ENCODE measurements around the gene EXOC6B. TPM values are rescaled to one million over a fixed set of nuclear protein-coding genes. Genes with fewer than 3 reads are reported as not detected.

Gene EXOC6B
- total RNA-seq, 2 experiments from 2014 or later = 16.9 to 17.5 TPM

- DNase-seq (no peak), ATAC-seq (ENCODE audit: poor library complexity) (no peak)
- H3K4me3 ChIP-seq (ENCODE audit: low read length) = no peak overlapping the region
- Mint-ChIP-seq H3K27me3 (no peaks in the 10 kb centered on the region), H3K4me3 (no peak overlapping the region), H3K4me1 (ENCODE audit: low read depth) (no peaks in the 10 kb centered on the region), H3K36me3 (ENCODE audit: low read depth) (peaks cover 16% of the 10 kb centered on the region), H3K9me3 (no peaks in the 10 kb centered on the region), H3K27ac (no peak overlapping the region)
- ChIA-PET POLR2A (no interaction called here), CTCF (no interaction called here)
- no peaks in the 10 kb centered on the region for H3K4me1 ChIP-seq (ENCODE audit: insufficient read depth, low read length)
- H3K27me3 ChIP-seq (ENCODE audit: control insufficient read depth in 1 of 2, insufficient read depth in 2 of 2, low read length in 2 of 2) = no peaks in the 10 kb centered on the region
- intact Hi-C loops (cut with DNase I, micrococcal nuclease) = no loop called here
- no peak for TF ChIP-seq CTCF (IDR thresholded peaks at IDR 0.05)
- H3K9me3 ChIP-seq (ENCODE audit: control insufficient read depth in 1 of 2, insufficient read depth in 1 of 2, low read length in 2 of 2) = no peaks in the 10 kb centered on the region
- H3K27ac ChIP-seq (ENCODE audit: low read depth in 1 of 2, low read length in 2 of 2) = no peak overlapping the region
- H3K36me3 ChIP-seq (ENCODE audit: insufficient read depth, low read length) = no peaks in the 10 kb centered on the region
These were observed 70.0 kb downstream of the EXOC6B start for GRCh38 chr2:72755647-72756423.

GRCh38 chr2:72754628-72755320 lies 71.1 kb downstream of the EXOC6B start:
- Histone ChIP-seq H3K27me3 (ENCODE audit: control insufficient read depth in 1 of 2, insufficient read depth in 2 of 2, low read length in 2 of 2) (no peaks in the 10 kb centered on the region), H3K36me3 (ENCODE audit: insufficient read depth, low read length) (no peaks in the 10 kb centered on the region), H3K4me3 (ENCODE audit: low read length) (no peak overlapping the region), H3K27ac (ENCODE audit: low read depth in 1 of 2, low read length in 2 of 2) (no peak overlapping the region), H3K4me1 (ENCODE audit: insufficient read depth, low read length) (no peaks in the 10 kb centered on the region), H3K9me3 (ENCODE audit: control insufficient read depth in 1 of 2, insufficient read depth in 1 of 2, low read length in 2 of 2) (no peaks in the 10 kb centered on the region)
- no peak for ATAC-seq (ENCODE audit: poor library complexity)
- intact Hi-C loops (cut with DNase I, micrococcal nuclease) = no loop called here
- ChIA-PET CTCF (no interaction called here), POLR2A (no interaction called here)
- Mint-ChIP-seq H3K9me3 (no peaks in the 10 kb centered on the region), H3K36me3 (ENCODE audit: low read depth) (peaks cover 5% of the 10 kb centered on the region), H3K4me1 (ENCODE audit: low read depth) (no peaks in the 10 kb centered on the region), H3K27ac (no peak overlapping the region), H3K4me3 (no peak overlapping the region), H3K27me3 (no peaks in the 10 kb centered on the region)
- no peak for TF ChIP-seq CTCF (IDR thresholded peaks at IDR 0.05)
- DNase-seq = no peak

GRCh38 chr2:72750977-72751639 lies 74.7 kb downstream of the EXOC6B start:
- CTCF ChIA-PET = no interaction called here
- H3K9me3 Mint-ChIP-seq = no peaks in the 10 kb centered on the region
- Histone ChIP-seq H3K4me3 (ENCODE audit: low read length) (no peak overlapping the region), H3K4me1 (ENCODE audit: insufficient read depth, low read length) (no peaks in the 10 kb centered on the region), H3K36me3 (ENCODE audit: insufficient read depth, low read length) (no peaks in the 10 kb centered on the region), H3K27me3 (ENCODE audit: control insufficient read depth in 1 of 2, insufficient read depth in 2 of 2, low read length in 2 of 2) (no peaks in the 10 kb centered on the region), H3K27ac (ENCODE audit: low read depth in 1 of 2, low read length in 2 of 2) (no peak overlapping the region), H3K9me3 (ENCODE audit: control insufficient read depth in 1 of 2, insufficient read depth in 1 of 2, low read length in 2 of 2) (no peaks in the 10 kb centered on the region)
- POLR2A ChIA-PET = no interaction called here
- no peak for ATAC-seq (ENCODE audit: poor library complexity)
- TF ChIP-seq CTCF (IDR thresholded peaks at IDR 0.05) = no peak
- no peaks in the 10 kb centered on the region for H3K36me3 Mint-ChIP-seq (ENCODE audit: low read depth)
- intact Hi-C loops (cut with DNase I, micrococcal nuclease) = no loop called here
- no peaks in the 10 kb centered on the region for H3K27me3 Mint-ChIP-seq
- no peaks in the 10 kb centered on the region for H3K4me1 Mint-ChIP-seq (ENCODE audit: low read depth)
- DNase-seq = no peak
- H3K4me3 Mint-ChIP-seq = no peak overlapping the region
- H3K27ac Mint-ChIP-seq = no peak overlapping the region
